Glomerular visceral epithelial cell (primary cell): ENCODE data around the gene GRM8.

Source experiments
- DNase-seq: peaks from one replicate; pipeline ENCODE4 v3.0.0-alpha.2; 2016; ENCODE audit errors: extremely low spot score

Gene GRM8

GRCh38 chr7:126809188-126809587 lies 443.6 kb downstream of the GRM8 start:
- no peak for DNase-seq

- no peak for DNase-seq
Measured at GRCh38 chr7:126806614-126807013, 446.1 kb downstream of the GRM8 start.

GRCh38 chr7:126805351-126805750 lies 447.4 kb downstream of the GRM8 start:
- DNase-seq = no peak

GRCh38 chr7:126804604-126805003 lies 448.1 kb downstream of the GRM8 start:
- no peak for DNase-seq

- no peak for DNase-seq
Measured at GRCh38 chr7:126803990-126804389, 448.8 kb downstream of the GRM8 start.

- DNase-seq = peak; percentile 62
Measured at GRCh38 chr7:126803060-126803665, 449.6 kb downstream of the GRM8 start.

- no peak for DNase-seq
Measured at GRCh38 chr7:126801733-126802132, 451.0 kb downstream of the GRM8 start.

- DNase-seq = no peak
Measured at GRCh38 chr7:126799541-126799940, 453.2 kb downstream of the GRM8 start.

GRCh38 chr7:126792521-126792920 lies 460.2 kb downstream of the GRM8 start:
- DNase-seq = no peak

GRCh38 chr7:126791306-126791705 lies 461.4 kb downstream of the GRM8 start:
- DNase-seq = peak; percentile 54

GRCh38 chr7:126790763-126791162 lies 462.0 kb downstream of the GRM8 start:
- DNase-seq = peak; percentile 5

- no peak for DNase-seq
Measured at GRCh38 chr7:126783613-126784012, 469.1 kb downstream of the GRM8 start.

GRCh38 chr7:126780993-126781392 lies 471.7 kb downstream of the GRM8 start:
- no peak for DNase-seq

GRCh38 chr7:126778101-126778500 lies 474.6 kb downstream of the GRM8 start:
- no peak for DNase-seq

GRCh38 chr7:126776498-126776897 lies 476.2 kb downstream of the GRM8 start:
- no peak for DNase-seq

- DNase-seq = no peak
Measured at GRCh38 chr7:126774077-126774476, 478.7 kb downstream of the GRM8 start.

GRCh38 chr7:126768836-126769235 lies 483.9 kb downstream of the GRM8 start:
- peak; percentile 57 for DNase-seq

- DNase-seq = no peak
Measured at GRCh38 chr7:126760914-126761577, 491.7 kb downstream of the GRM8 start.

- no peak for DNase-seq
Measured at GRCh38 chr7:126755381-126755780, 497.4 kb downstream of the GRM8 start.

GRCh38 chr7:126750207-126750911 lies 502.4 kb downstream of the GRM8 start:
- DNase-seq = no peak

- no peak for DNase-seq
Measured at GRCh38 chr7:126728967-126729366, 523.8 kb downstream of the GRM8 start.

- peak; percentile 37 for DNase-seq
Measured at GRCh38 chr7:126727930-126728391, 524.8 kb downstream of the GRM8 start.

- no peak for DNase-seq
Measured at GRCh38 chr7:126723966-126724544, 528.7 kb downstream of the GRM8 start.
